WERI-Rb-1 (cell line): ENCODE data around the gene RELCH.

Experiments
- DNase-seq: peaks from one replicate; pipeline ENCODE4 v3.0.0-alpha.2; 2020
- H3K27ac ChIP-seq: fragments of 250-450 bp; sonication (Bioruptor Pico); 2 replicates; pipeline ENCODE4 v1.5.1; 2020; ENCODE audit warnings: mild to moderate bottlenecking, moderate library complexity
- H3K27me3 ChIP-seq: fragments of 250-450 bp; sonication (Bioruptor Pico); 2 replicates; pipeline ENCODE4 v1.5.1; 2021; ENCODE audit warnings: mild to moderate bottlenecking, low read depth, moderate library complexity; ENCODE audit not compliant: insufficient read depth, severe bottlenecking
- H3K36me3 ChIP-seq: fragments of 250-450 bp; sonication (Bioruptor Pico); 2 replicates; pipeline ENCODE4 v1.5.1; 2020; ENCODE audit warnings: mild to moderate bottlenecking, moderate library complexity
- H3K4me3 ChIP-seq: 2 replicates; pipeline ENCODE4 v1.5.1; 2011; ENCODE audit warnings: low read depth, mild to moderate bottlenecking, control low read depth, low read length
- H3K9me3 ChIP-seq: fragments of 250-450 bp; sonication (Bioruptor Pico); 2 replicates; pipeline ENCODE4 v1.5.1; 2021; ENCODE audit warnings: mild to moderate bottlenecking, moderate library complexity; ENCODE audit not compliant: severe bottlenecking
- TF ChIP-seq, protein P1 (sequence below): IDR thresholded peaks from 2 replicates; pipeline ENCODE4 v1.5.1; 2011; ENCODE audit warnings: low read depth, mild to moderate bottlenecking, control low read depth, inconsistent platforms, low read length

The RELCH gene

DNA sequence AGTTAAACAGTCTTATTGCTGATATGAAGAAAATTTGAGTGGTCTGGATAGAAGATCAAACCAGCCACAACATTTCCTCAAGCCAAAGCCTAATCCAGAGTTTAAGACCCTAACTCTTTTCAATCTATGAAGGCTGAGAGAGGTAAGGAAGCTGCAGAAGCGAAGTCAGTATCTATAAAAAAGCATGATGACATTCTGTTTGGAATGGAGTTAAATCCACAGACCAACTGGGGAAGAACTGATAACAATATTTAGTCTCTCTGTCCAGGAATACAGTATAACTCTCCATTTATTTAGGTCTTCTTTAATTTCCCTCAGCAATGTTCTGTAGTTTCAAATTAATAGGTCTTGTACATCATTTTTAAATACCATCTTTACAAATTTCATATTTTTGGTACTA, 16.2 kb upstream of the RELCH start:
- DNase-seq: no peak
- TF ChIP-seq, protein P1, sequence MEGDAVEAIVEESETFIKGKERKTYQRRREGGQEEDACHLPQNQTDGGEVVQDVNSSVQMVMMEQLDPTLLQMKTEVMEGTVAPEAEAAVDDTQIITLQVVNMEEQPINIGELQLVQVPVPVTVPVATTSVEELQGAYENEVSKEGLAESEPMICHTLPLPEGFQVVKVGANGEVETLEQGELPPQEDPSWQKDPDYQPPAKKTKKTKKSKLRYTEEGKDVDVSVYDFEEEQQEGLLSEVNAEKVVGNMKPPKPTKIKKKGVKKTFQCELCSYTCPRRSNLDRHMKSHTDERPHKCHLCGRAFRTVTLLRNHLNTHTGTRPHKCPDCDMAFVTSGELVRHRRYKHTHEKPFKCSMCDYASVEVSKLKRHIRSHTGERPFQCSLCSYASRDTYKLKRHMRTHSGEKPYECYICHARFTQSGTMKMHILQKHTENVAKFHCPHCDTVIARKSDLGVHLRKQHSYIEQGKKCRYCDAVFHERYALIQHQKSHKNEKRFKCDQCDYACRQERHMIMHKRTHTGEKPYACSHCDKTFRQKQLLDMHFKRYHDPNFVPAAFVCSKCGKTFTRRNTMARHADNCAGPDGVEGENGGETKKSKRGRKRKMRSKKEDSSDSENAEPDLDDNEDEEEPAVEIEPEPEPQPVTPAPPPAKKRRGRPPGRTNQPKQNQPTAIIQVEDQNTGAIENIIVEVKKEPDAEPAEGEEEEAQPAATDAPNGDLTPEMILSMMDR: no peak
- Histone ChIP-seq H3K27ac (no peak overlapping the region), H3K36me3 (no peaks in the 10 kb centered on the region), H3K27me3 (no peaks in the 10 kb centered on the region), H3K4me3 (no peak overlapping the region), H3K9me3 (no peaks in the 10 kb centered on the region)

DNA sequence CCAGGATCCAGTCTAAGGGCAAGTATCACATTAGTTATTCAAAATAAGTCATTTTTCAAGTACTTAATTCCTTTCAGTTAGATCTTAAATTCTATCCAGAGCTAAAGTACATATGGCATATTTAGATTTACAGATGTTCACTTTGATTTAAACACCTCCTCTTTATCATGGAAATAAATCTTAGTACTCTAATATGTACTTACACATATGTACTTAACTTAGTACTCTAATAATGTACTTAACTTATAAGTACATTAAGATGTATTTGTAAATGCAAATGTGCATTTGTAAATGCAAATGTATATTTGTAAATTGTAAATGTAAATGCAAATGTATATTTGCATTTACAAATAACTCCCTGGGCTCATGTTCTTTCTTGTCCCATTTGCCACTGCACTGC, 14.8 kb upstream of the RELCH start:
- Histone ChIP-seq H3K36me3 (no peaks in the 10 kb centered on the region), H3K9me3 (no peaks in the 10 kb centered on the region), H3K4me3 (no peak overlapping the region), H3K27me3 (no peaks in the 10 kb centered on the region), H3K27ac (no peak overlapping the region)
- DNase-seq: no peak
- TF ChIP-seq, protein P1: no peak

DNA sequence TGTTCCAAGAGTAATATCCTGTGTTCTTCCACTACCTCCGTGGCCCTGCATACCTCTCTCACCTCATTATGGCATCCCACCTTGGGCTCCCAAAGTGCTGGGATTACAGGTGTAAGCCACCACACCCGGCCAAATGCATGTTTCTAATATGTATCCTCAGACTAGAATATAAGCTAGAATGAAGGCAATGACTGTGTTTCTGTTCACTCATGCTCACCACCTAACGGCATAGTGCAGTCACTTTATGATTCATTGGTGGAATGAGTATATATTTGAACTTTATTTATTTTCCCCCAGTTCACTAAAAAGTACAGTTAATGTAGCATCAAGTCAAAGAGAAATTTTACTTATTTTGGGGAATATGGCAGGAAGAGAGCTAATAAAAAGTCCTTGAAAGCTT, 11.5 kb upstream of the RELCH start:
- Histone ChIP-seq H3K27ac (no peak overlapping the region), H3K4me3 (no peak overlapping the region), H3K36me3 (no peaks in the 10 kb centered on the region), H3K27me3 (no peaks in the 10 kb centered on the region), H3K9me3 (no peaks in the 10 kb centered on the region)
- DNase-seq: no peak
- TF ChIP-seq, protein P1: no peak

DNA sequence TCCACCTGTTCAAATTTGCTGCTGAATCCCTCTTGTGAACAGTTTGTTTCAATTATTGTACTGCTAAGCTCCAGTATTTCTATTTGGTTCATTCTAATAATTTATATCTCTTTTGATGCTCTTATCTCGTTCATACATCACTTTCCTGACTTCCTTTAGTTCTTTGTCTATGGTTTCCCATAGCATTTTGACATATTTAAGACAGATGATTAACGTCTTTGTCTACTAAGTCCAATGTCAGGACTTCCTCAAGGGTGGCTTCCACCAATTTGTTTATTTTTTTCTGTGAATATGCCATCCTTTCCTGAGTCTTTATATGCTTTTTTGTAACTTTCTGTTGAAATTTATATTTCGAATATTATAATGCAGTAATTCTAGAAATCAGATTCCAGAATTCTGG, 9.8 kb upstream of the RELCH start:
- Histone ChIP-seq H3K9me3 (no peaks in the 10 kb centered on the region), H3K4me3 (no peak overlapping the region), H3K36me3 (no peaks in the 10 kb centered on the region), H3K27ac (no peak overlapping the region), H3K27me3 (no peaks in the 10 kb centered on the region)
- TF ChIP-seq, protein P1: no peak
- DNase-seq: no peak

DNA sequence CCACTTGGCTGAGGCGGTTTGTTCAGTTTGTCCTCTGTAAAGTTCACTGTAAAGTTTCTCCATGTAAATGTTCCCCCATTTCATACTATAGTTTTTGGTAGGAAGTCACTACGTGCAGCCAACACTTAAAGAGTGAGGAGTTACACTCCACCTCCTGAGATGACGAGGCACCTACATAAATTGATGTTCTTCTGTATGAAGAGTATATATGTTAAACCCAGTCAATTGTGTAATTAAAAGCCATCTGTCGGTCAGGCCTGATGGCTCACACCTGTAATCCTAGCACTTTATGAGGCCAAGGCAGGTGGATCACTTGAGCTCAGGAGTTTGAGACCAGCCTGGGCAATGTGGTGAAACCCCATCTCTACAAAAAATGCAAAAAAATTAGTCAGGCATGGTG, 7.8 kb upstream of the RELCH start:
- Histone ChIP-seq H3K27ac (no peak overlapping the region), H3K27me3 (no peaks in the 10 kb centered on the region), H3K9me3 (no peaks in the 10 kb centered on the region), H3K4me3 (no peak overlapping the region), H3K36me3 (no peaks in the 10 kb centered on the region)
- peak; percentile 33 for DNase-seq
- TF ChIP-seq, protein P1: no peak

DNA sequence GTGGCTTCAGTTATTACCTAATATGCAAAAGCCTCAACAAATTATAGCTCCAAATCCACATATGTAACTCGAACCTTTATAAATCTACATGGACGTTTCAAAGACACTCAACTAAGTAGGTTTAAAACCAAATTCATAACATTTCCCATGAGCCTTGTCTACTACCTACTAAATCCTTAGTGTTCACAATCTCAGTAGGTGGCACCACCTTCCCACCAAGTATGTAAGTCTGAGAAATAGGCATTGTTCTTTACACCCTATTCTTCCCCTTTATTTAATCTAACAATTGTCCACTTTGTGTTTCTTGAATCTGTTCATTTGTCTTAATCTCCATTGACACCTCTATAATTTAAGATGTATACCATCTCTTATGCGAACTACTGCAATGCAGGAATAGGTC, 4.8 kb upstream of the RELCH start:
- H3K36me3 ChIP-seq: peaks cover under 1% of the 10 kb centered on the region
- H3K4me3 ChIP-seq: no peak overlapping the region
- TF ChIP-seq, protein P1: no peak
- no peak overlapping the region for H3K27ac ChIP-seq
- no peaks in the 10 kb centered on the region for H3K27me3 ChIP-seq
- no peak for DNase-seq
- H3K9me3 ChIP-seq: no peaks in the 10 kb centered on the region
